Suppressor macrophage treated with lipopolysaccharide for 1 hour (primary cell): ENCODE results near the gene TPI1.
"Not testable (repeated sequence)": the region's sequence is repeated elsewhere in the genome, so short reads cannot be mapped to it uniquely, and the experiment has no call there.

ENCODE experiments used
- DNase-seq, 3 donors: peaks; one replicate each; pipeline ENCODE4 v3.0.0-alpha.2; 2020 to 2022

Gene TPI1

DNA sequence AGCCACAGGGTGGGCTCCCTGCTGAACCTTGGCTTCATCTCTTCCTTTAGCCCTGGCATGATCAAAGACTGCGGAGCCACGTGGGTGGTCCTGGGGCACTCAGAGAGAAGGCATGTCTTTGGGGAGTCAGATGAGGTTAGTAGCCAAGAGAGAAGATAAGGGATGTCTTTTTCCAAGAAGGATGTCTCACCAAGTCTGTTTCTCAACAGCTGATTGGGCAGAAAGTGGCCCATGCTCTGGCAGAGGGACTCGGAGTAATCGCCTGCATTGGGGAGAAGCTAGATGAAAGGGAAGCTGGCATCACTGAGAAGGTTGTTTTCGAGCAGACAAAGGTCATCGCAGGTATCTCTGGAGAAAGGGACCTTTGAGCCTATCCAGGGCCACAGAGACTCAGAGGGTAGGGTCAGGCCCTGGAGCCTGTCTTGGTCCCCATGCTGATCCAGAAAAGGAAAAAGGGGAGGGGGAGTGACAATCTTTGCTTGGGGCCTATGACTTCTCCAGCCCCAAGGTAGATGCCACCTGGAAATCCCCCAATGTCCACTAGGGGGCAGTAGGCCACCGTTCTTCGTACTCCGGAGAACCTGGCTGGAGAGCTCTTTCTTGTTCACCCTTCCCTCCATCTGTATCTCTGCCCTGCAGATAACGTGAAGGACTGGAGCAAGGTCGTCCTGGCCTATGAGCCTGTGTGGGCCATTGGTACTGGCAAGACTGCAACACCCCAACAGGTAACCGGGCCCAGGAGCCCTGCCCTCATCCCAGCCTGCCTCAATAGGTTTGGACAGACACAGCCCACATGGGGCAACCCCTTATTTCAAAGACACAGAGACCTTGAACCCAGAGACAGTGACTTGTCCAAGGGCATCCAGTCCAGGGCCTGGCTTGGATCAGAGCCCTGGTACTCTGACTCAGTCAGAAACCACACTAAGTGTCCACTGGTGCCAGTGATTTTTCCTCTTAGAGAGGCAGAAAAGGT lies 2.0 kb downstream of the TPI1 start:
- peak; percentile 81 to 89 (median 86) for DNase-seq

DNA sequence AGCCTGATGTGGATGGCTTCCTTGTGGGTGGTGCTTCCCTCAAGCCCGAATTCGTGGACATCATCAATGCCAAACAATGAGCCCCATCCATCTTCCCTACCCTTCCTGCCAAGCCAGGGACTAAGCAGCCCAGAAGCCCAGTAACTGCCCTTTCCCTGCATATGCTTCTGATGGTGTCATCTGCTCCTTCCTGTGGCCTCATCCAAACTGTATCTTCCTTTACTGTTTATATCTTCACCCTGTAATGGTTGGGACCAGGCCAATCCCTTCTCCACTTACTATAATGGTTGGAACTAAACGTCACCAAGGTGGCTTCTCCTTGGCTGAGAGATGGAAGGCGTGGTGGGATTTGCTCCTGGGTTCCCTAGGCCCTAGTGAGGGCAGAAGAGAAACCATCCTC lies 3.0 kb downstream of the TPI1 start:
- not testable (repeated sequence) for DNase-seq

DNA sequence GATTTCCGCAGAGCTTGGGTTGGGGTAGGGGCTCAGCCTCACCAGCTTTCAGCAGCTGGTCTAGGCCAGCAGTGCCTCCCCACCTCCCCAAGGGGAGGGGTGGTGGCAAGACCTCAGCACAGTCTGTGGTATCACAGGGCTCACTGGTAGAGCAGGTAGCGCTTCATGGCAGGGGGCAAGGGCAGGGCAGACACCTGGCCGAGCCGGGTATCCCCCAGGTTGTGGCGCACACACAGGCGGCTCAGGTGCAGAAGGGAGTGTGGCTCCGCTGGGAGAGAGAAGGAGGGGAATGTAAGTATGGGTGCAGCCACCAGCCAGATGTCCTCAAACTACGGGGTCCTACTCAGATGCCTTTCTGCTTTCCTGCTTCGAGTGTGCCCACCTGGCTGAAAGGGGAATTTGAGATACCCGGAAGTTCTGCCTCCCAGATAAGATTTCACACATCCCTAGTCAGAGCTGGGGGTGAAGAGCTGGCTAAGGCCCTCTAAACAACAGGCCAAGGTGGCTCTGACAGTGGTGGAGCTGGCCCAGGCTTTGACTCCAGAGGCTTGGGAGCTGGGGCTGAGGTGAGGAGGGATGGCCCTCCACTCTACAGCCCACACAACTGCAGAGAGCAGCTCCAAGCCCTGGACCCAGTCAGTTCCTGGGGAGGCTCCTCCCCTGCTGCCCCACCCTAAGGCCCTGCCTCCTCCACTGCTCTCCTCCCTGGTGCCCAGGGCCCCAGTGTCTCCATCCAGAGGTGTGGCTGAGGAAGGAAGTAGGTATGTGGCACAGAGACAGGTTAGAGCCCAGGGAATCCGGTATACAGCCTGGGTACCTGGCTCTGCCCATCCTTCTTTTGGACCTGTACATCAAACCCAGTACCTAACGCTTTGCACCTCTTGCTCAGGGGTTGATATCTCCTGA lies 4.0 kb downstream of the TPI1 start:
- DNase-seq = no peak

DNA sequence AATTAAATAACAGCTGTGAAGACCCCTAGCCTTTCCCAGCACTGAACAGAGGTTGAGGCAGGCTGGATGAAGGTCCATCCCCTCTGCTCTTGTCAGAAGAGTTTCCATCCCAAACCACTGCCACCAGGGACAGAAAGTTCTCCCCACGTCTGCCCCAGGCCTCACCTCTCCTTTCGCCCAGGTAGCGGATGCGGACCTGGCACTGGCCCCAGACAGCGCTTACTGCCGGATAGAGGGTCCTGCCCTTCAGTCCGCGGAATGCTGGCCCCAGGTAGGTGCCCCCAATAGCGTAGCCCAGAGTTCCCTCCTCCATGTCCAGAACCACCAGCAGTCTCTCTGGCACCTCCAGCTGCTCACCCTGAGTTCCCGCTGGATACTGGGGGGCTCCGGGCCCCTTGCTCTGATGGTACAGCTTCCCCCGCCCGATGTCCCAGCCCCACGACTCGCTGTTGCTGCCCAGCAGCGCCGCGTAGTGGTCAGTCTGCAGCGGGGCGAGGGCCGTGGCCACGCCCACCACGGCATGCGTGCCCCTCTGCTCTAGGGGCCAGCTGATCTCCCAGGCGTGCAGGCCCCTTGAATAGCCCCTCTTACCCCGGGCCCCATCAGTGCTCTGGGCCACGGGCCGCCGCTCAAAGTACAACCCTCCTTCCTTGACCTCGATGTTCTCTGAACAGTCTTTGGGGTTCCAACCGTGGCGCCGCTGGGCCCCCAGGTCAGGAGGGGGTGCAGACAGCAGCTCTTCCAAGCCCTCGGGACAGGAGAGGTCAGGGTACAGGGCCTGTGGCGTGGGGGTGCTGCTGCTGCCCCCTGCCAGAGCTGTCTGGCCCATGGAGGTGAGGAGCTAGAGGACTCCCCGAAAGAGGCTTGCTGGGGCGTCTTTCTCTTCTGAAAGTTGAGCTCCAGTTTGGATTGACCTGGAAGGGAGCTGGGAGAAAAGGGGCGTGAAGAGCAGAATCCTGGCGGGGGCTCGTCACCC lies 5.0 kb downstream of the TPI1 start:
- peak; percentile 81 to 94 (median 90) for DNase-seq

DNA sequence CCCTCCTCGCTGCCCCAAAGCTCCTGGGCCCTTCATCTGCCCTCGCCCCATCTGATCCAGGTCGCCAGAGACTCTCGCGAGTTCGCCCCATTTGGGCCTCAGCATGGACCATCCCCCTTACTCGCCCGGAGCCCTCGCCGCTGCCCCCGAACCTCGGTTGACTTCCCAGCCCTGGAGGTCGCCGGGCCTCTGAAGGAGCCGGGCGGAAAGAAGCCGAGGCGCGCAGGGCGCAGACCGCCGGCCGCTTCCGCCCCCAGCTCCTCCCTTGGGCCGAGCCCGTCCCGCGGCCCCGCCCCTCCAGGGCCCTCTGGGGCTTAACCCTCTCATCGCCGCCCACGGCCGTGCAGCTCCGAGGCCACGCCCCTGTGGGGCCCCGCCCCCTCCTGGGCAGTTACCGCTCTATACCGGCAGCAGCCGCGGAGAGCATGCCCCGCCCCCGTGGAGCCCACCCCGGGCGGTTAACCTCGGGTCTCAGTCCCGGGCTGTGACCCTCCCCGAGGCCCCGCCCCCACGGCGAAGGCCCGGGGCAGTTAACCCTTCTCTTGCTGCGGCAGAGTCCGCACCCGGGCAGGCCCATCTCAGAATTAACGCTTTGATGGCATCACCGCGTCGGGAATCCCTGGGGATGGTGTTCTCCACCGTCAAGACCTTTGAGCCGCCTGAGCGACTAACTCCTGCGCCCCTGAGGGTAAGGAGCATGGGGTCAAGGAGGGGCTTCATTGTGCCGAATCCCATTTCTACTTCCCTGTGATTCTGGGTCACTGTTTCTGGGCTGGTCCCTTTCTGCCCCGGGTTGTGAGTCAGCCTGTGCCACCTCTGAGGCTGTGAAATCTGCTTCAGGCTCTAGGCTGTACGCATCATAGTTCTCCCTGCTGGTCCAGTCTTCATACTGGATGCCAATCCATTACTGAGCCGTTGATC lies 6.0 kb downstream of the TPI1 start, which contains the start of gene SPSB2:
Gene SPSB2 (minus strand): TSS at position 210 of the 921 bp plus-strand sequence. CDS start 402 bp downstream, outside the sequence.
- peak; percentile 98 to 100 (median 99) for DNase-seq

DNA sequence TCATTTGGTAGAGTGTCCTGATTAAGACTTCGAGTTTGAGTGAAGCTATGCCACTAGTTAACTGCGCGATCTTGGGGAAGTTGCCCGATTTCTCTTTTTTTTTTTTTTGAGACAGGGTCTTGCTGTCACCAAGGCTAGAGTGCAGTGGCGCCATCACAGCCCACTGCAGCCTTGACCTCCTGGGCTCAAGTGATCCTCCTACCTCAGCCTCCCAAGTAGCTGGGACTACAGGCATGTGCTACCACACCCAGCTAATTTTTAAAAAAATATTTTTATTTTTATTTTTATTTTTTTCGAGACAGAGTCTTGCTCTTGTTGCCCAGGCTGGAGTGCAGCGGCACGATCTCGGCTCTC lies 6.7 kb downstream of the TPI1 start:
- not testable (repeated sequence) for DNase-seq

DNA sequence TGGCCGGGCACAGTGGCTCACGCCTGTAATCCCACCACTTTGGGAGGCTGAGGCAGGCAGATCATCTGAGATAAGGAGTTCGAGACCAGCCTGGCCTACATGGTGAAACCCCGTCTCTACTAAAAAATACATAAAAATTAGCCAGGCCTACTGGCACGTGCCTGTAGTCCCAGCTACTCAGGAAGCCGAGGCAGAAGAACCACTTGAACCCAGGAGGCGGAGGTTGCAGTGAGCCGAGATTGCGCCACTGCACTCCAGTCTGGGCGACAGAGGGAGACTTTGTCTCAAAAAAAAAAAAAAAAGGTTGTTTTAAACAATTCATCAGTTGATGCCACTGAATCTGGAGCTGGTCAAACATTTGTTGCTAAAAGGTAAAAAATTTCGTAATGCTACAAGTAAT lies 12.5 kb downstream of the TPI1 start:
- DNase-seq = not testable (repeated sequence)

DNA sequence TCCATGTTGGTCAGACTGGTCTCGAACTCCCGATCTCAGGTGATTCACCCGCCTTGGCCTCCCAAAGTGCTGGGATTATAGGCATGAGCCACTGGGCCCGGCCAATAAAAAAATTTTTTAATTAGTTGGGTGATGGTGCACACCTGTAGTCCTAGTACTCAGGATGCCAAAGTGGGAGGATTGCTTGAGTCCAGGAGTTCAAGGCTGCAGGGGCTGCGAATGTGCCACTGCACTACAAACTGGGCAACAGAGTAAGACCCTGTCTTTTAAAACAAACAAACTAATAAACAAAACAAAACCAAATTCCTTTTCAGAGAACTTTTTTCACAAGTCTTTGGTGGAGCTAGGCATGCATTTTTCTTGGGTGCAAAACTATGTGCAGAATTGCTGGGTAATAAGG lies 15.9 kb downstream of the TPI1 start:
- no peak for DNase-seq

DNA sequence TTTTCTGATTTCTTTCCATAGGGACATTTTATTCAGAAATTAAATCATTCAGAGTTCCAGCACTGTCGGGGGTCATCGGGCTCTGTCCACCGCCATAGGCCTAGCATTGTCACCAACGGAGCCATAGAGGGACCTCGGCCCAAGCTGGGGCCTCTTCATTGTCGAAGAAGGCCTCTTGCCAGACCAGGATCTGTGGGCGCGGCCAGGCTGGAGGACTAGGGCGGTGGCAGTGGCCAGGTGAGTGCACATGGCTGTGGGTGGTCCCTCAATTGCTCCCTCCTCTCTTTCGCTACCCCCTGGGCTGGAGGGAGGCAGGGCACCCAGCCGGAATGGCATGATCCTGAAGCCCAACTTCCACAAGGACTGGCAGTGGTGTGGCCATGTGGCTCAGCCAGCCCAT lies 16.4 kb downstream of the TPI1 start:
- no peak for DNase-seq

DNA sequence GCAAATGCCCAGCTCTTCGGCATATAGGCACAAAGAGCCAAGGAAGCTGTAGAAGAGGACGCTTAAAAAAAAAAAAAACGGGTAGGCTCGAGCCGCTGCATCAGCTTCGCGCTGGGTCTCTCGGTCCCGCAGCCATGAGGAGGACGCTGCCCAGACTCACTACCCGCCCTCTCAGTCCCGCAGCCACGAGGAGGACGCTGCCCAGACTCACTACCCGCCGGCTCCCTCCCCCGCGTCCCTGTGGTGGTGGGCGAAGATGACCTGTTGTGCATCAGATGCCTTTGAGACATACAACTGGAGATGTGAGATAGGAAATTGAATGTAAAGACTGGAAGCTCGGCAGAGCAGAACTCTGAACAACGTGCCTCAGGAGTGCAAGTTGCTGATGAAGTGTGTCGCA lies 17.2 kb downstream of the TPI1 start:
- DNase-seq = no peak

DNA sequence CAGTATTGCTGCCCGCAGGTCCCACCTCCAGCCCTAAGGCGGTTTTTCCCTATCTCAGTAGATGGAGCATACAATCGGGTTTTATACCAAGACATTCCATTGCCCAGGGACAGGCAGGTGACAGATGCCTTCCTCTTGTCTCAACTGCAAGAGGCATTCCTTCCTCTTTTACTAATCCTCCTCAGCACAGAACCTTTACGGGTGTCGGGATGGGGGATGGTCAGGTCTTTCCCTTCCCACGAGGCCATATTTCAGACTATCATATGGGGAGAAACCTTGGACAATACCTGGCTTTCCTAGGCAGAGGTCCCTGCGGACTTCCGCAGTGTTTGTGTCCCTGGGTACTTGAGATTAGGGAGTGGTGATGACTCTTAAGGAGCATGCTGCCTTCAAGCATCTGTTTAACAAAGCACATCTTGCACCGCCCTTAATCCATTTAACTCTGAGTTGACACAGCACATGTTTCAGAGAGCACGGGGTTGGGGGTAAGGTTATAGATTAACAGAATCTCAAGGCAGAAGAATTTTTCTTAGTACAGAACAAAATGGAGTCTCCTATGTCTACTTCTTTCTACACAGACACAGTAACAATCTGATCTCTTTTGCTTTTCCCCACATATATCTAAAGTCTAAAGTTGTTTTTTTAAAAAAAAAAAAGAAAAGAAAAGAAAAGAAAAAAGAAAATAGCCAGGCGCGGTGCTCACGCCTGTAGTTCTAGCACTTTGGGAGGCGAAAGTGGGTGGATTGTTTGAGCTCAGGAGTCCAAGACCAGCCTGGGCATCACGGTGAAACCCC lies 19.1 kb downstream of the TPI1 start:
- DNase-seq = not testable (repeated sequence)

DNA sequence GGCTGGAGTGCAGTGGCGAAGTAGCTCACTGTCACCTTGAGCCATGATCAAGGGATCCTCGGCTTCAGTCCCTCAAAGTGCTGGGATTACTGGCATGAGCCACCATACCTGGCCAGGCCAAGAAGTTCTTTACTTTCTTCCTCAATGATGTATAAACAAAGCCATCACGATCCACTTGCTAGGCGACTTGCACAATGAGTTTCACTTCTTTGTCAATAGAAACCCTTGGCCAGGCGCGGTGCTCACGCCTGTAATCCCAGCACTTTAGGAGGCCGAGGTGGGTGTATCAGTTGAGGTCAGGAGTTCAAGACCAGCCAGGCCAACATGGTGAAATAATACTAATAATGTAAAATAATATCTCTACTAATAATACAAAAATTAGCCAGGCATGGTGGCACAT lies 20.1 kb downstream of the TPI1 start:
- peak; percentile 43 to 60 (median 50) for DNase-seq

DNA sequence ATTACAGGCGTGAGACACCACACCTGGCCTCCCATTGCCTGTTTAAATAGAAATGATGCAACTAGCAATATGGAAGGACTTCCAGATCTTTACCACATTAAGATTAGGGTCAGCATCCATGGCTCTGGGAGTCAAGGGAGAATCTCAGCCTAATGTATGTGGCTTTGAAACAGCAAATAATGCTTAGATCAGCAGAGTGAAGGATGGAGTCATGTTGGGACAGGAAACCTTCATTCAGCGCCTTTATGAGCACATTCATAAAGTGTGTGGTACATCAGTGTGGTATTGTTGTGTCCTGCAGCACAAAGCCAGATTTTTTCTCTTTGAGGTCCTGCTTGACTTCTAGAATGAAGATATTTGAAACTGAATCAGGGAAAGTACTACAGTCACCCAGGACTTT lies 21.0 kb downstream of the TPI1 start:
- DNase-seq = no peak

DNA sequence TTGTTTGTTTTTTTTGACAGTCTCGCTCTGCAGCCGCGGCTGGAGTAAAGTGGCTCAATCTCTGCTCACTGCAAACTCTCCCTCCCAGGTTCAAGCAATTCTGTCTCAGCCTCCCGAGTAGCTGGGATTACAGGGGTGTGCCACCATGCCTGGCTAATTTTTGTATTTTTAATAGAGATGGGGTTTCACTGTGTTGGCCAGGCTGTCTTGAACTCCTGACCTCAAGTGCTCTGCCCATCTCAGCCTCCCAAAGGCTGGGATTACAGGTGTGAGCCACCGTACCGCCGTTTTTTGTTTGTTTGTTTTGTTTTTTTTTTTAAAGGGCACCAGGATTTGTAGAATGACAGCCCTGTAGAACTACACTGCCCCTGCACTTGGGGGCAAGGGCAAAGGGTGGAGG lies 21.5 kb downstream of the TPI1 start:
- not testable (repeated sequence) for DNase-seq

DNA sequence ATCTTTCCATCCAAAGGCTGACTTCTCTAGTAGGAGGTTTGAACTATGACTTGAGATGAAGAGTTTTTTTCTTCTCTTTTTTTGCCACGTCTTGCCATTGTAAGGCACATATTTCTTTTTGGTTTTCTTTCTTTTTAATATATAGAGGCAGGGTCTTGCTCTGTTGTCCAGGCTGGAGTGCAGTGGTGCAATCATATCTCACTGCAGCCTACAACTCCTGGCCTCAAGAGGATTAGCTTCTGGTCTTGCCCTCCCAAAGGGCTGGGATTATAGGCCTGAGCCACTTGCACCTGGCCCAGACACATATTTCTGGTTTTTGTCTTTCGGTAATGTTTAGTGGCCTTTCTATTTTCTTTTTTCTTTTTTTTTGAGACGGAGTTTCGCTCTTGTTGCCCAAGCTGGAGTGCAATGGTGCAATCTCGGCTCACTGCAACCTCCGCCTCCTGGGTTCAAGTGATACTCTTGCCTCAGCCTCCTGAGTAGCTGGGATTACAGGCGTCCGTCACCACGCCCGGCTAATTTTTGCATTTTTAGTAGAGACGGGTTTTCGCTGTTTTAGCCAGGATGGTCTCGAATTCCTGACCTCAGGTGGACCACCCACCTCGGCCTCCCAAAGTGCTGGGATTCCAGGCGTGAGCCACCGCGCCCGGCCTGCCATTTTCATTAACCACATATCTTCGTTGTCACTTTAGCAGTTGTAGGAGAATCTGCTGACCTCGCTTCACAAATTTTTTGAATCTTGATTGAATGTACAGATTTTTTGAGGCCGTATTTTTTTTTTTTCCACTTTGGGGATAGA lies 22.6 kb downstream of the TPI1 start:
- DNase-seq = not testable (repeated sequence)

DNA sequence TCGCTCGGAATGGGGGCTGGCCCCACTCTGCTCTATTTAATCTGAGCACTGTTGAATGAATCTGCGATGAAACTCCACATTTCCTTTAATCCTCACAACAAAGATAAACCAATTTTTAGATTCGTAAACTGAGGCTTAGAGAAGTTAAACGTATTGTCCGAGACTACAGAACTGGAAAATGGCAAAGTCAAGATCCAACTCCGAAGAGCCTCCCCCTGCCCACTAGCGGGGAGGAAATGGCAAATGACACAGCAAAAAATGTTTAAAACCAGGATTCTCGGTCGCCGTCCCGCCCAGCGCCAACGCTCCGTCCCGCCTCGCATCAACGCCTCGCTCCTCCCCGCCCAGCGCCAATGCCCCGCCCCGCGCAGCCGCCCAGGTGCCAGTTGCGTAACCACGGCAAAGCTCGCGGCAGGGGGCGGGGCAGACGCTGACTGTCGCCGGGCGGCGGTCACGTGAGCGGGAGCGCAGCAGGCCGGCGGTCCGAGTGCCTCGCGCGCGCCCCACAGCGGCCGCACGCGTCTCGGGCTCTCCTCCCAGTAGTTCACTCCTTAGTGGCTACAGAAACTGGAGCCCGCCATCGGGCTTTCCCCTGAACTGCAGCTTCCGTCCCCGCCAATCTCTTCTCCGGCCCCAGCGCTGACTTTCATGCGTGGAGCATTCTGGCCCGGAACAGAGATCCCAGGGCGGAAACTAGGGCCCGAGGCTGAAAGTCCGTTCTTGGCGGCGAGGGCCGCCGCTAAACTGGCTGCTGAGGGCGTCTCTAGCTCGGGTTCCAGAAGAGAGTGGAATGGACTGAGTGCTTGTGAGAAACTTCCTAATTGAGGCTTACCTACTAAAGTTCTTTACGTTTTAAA lies 23.7 kb downstream of the TPI1 start:
- peak; percentile 98 to 100 (median 100) for DNase-seq

DNA sequence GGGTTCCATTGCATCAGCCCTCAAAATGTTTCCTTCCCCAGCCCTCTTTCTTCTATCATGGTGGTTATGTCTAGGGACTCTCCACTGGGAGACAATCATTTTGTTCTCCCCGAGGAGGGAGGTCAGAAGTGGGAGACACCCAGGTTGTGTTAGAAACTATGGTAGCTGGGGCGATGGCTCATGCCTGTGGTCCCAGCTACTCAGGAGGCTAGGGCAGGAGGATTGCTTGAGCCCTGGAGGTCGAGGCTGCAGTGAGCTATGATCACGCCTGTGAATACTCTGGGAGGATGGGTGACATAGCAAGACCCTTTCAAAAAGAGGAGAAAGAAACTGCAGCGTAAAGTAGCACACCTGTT lies 24.3 kb downstream of the TPI1 start:
- DNase-seq = no peak

DNA sequence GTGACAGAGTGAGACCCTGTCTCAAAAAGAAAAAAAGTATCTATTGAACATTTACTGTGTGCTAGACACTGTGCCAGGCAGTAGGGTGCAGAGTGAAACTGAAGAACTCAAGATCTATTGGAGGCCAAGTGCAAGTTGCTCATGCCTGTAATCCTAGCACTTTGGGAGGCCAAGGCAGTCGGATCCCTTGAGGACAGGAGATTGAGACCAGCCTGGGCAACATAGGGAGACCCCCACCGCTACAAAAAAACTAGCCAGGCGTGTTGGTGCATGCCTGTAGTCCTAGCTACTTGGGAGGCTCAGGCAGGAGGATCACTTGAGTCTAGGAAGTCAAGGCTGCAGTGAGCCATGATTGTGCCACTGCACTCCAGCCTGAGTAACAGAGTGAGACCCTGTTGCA lies 25.4 kb downstream of the TPI1 start:
- DNase-seq = not testable (repeated sequence)
